HG03432 (cell line): ENCODE measurements around the gene DNM2.

Experiments
- ATAC-seq: cut with Tn5 transposase; IDR thresholded peaks from one replicate; pipeline ENCODE4 v1.9.1; 2021; ENCODE audit warnings: mild to moderate bottlenecking, moderate library complexity; ENCODE audit not compliant: unreplicated experiment

The DNM2 gene

GRCh38 chr19:10811391-10812111 is 93.7 kb downstream of the DNM2 start:
- no peak for ATAC-seq

DNA sequence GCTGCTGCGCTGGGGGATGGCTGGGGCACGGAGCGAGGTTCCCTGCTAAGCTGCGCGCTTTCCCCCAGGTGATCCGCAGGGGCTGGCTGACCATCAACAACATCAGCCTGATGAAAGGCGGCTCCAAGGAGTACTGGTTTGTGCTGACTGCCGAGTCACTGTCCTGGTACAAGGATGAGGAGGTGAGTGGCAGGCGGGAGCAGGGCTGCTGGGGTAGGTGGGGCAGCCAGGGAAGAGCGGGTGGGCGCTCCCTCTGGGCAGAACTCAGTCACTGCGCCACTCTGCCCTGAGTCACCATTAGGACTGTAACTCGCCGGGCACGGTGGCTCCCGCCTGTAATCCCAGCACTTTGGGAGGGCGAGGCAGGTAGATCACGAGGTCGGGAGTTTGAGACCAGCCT is 94.3 kb downstream of the DNM2 start:
- no peak for ATAC-seq

DNA sequence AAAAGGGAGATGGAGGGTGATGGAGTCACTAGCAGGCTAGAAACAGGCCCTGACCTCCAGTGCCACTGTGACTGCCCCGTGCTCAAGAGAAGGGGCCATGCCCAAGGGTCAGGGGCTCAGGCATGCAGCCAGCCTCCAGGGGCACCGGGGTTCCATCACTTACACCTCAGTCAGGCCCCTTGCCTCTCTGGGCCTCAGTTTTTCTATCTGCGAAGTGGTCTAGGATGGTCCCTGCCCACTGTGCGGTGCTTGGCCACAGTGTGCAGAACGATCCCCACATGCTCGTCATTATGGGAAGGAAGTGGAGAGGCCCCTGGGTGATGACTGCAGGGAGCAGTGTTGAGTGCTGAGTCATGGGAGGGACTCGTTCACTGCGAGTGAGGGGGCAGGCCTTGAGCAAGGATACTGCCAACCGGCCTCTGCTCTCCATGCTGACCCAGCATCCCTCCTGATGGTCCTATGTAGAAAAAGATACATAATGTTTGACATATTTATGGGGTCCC is 95.1 kb downstream of the DNM2 start:
- no peak for ATAC-seq

- ATAC-seq: no peak
Observed at GRCh38 chr19:10815007-10815536, 97.2 kb downstream of the DNM2 start.

DNA sequence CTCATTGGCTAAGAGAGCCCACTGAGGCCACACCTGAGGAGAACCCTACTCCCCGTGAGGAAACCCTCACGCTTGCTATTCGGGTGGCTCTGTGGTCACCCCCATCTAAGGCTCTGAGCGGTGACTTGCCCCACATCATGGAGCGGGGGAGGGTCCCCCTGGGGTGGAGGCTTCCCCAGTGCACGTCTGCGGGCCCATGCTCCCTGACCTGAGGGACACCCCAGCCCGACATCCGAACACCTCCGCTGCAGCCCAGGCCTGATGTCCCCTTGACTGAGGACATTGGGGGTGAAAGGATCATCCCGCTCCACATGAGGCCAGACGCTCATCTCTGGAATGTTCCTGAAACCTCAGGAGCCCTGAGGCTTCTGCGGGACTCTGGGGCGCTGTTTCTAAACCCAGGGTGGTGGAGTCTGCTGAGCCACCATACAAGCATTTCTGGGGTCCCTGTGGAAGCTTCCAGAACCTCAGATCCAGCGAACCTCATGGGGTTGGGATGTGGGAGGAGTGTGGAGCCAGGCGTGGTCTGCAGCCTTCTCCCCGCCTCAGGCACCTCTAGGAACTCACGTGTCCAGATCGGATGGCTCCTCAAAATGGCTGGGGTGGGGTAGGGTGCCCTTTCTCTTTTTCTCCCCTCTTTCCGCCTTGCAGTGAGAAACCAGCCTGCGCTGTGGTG is 98.2 kb downstream of the DNM2 start:
- no peak for ATAC-seq

DNA sequence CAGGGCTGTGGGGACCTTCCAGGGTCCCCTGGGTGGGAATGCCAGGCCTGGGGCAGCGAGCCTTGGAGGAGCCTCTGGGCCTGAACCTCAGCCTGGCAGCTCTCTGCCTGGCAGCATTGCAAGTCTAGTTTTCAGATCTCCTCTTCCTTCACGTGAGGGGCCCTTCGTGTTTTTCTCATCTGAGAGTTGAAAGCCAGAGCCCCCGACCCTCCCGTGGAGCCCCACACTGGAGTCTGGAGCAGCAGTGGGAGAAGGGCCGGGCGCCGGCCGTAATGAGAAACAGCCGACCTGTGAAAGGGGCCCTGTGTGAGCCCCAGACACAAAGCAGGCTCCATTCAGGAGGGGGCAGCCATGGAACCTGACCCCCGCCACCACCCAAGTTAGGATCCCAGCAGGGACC is 98.8 kb downstream of the DNM2 start:
- ATAC-seq: no peak

- no peak for ATAC-seq
Observed at GRCh38 chr19:10817291-10818038, 99.6 kb downstream of the DNM2 start.

GRCh38 chr19:10818301-10819123 is 100.6 kb downstream of the DNM2 start:
- no peak for ATAC-seq

- no peak for ATAC-seq
Observed at GRCh38 chr19:10819124-10820060, 101.5 kb downstream of the DNM2 start.

GRCh38 chr19:10820173-10820572 is 102.3 kb downstream of the DNM2 start:
- ATAC-seq: no peak

DNA sequence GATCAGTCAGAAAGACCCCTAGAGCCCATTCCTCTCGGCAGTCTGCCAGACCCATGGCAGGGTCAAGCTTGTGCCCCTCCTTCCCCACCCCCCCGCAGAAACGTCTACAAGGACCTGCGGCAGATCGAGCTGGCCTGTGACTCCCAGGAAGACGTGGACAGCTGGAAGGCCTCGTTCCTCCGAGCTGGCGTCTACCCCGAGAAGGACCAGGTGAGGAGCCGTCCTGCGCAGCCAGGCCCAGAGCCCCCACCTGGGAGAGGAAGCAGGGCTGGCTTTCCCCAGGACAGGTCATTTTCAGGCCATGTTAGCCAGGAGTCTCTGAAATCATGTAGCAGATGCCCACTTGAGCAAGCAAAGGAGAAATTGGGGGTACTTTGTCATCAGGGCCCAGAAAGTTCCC is 105.8 kb downstream of the DNM2 start:
- no peak for ATAC-seq

DNA sequence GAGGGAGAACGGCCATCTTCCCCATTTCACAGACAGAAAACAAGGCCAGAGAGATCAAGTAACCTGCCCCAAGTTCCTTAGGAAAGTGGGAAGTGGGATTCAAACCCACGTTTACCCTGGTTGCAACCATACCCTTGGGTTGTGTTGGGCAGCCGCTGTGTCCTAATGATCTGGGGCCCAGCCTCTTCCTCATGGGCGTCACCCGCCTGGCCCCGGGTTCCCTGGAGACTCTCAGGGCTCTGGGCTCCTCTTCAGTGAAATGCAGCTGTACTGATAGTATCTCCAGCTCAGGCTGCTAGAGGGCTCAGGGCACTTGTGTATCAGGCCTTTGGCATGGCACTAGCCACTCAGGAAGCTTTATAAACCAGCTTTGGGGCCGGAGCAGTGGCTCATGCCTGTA is 108.4 kb downstream of the DNM2 start:
- ATAC-seq: no peak

DNA sequence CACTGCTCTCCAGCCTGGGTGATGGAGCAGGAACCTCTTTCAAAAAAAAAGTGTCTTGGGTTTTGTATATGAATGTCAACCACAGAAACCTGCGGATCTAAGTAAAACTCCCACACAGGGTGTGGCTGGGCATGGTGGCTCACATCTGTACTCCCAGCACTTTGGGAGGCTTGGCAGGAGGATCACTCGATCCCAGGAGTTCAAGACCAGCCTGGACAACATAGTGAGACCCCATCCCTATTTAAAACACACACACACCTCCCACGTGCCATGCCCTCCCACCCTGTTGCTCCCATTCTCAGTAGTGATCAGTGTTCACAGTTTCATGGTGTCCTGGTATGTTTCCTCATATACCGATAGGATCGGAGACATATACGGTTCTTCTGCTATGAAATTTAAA is 109.0 kb downstream of the DNM2 start:
- no peak for ATAC-seq

DNA sequence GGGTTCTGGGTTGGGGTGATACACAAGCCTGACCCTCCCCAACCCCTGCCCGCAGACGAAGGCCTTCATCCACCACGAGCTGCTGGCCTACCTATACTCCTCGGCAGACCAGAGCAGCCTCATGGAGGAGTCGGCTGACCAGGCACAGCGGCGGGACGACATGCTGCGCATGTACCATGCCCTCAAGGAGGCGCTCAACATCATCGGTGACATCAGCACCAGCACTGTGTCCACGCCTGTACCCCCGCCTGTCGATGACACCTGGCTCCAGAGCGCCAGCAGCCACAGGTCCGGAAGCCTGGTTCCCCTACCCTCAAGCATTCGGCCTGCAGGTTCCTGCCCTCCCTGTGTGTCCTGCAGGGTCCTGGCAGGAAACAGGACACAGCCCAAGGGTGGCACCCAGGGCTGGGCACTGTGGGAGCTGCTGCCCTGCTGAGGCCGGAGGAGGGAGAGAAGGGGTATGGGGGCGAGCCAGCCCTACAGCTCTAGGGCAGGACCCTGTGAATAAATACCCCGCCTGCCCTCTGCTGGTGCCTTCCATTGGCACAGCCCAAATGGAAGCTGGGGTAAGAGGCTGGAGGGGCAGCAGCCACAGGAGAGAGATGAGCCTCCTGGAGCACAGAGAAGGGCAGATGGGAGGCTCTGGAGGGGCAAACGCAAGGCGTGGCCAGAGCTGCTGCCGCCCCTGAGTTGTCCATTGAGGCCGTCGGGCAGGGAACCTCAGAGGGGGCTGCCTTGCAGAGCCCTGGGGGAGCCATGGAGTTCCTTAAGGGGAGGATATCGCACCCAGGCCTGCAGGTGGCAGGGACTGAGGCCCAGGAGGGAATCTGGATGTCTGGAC is 111.3 kb downstream of the DNM2 start:
- ATAC-seq: no peak

- no peak for ATAC-seq
Observed at GRCh38 chr19:10829967-10830366, 112.1 kb downstream of the DNM2 start.

DNA sequence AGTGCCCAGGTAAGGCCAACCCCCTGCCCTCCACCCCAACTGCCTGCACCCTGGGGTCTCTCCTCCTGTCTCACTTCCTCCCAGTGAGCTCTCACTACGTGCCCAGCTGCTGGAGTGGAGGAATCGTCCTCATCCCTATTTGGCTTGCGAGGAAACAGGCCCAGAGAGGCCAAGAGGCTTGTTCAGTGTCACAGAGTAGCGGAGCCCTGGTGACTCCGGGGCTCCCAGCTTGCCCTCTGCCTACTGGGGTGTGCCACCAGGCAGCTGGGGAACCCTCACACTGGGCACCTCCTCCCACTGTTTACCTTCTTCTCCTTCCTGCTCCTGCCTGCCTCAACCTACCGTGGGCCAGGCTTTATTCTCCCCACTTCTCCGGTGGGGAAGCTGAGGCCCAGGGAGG is 112.5 kb downstream of the DNM2 start:
- no peak for ATAC-seq

DNA sequence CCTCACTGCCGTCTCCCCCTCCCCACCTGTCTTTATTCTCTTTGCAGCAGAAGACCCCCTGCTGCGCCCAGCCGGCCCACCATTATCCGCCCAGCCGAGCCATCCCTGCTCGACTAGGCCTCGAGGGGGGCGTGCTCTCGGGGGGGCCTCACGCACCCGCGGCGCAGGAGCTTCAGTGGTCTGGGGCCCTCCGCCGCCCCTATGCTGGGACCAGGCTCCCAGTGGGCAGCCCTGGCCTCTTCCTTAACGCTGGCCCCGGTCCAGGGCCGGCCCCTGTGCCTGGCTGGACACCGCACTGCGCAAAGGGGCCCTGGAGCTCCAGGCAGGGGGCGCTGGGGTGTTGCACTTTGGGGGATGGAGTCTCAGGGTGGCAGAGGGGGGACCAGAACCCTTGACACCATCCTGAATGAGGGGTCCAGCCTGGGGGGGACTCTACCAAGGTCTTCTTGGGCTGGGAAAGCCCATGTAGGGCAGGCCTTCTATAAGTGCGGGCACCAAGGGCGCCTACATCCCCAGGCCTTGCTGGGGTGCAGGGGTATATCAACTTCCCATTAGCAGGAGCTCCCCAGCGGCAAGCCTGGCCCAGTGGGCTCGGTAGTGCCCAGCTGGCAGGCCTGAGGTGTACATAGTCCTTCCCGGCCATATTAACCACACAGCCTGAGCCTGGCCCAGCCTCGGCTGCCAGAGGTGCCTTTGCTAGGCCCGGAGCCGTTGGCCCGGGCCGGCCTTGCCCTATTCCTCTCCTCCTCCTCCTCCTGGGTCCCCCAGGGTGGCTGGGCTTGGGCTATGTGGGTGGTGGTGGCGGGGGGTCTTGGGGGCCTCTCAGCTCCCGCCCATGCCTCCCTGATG is 113.3 kb downstream of the DNM2 start:
- ATAC-seq: no peak
